Coronary artery (tissue), 2 donors: ENCODE data around the gene RAB8B.
A peak's percentile ranks its signal among the peaks of the same experiment; 100 is the strongest.

Source experiments
- DNase-seq: peaks from one replicate; pipeline ENCODE4 v3.0.0-alpha.2; 2017; ENCODE audit warnings: low spot score
- H3K27ac ChIP-seq, 2 donors: fragments of 200-600 bp; sonication (generic); one replicate each; pipeline ENCODE4 v1.5.1; 2016 to 2019
- H3K4me3 ChIP-seq: fragments of 200-600 bp; sonication (generic); 2 replicates; pipeline ENCODE4 v1.5.1; 2016; ENCODE audit warnings: mild to moderate bottlenecking, moderate library complexity
- TF ChIP-seq, protein P1 (sequence below): fragments of 200-600 bp; sonication (generic); IDR thresholded peaks from one replicate; pipeline ENCODE4 v1.5.1; 2019; ENCODE audit warnings: antibody characterized with exemption

RAB8B gene

DNA sequence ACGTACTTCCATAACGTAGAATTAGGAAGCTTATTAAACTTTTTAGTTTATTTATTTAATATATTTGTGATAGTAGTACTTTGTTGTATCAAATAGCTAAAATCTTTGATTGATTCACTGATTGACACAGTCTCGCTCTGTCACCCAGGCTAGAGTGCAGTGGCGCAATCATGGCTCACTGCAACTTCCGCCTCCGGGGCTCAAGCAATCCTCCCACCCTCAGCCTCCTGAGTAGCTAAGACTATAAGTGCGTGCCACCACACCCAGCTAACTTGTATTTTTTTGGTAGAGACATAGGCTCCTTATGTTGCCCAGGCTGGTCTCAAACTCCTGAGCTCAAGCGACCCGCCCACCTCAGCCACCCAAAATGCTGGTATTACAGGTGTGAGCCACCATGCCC, 93.7 kb downstream of the RAB8B start:
- no peak for DNase-seq
- Histone ChIP-seq H3K27ac (peak overlapping the region in 1 of 2 donors; percentile 8), H3K4me3 (no peak overlapping the region)
- TF ChIP-seq, protein P1, sequence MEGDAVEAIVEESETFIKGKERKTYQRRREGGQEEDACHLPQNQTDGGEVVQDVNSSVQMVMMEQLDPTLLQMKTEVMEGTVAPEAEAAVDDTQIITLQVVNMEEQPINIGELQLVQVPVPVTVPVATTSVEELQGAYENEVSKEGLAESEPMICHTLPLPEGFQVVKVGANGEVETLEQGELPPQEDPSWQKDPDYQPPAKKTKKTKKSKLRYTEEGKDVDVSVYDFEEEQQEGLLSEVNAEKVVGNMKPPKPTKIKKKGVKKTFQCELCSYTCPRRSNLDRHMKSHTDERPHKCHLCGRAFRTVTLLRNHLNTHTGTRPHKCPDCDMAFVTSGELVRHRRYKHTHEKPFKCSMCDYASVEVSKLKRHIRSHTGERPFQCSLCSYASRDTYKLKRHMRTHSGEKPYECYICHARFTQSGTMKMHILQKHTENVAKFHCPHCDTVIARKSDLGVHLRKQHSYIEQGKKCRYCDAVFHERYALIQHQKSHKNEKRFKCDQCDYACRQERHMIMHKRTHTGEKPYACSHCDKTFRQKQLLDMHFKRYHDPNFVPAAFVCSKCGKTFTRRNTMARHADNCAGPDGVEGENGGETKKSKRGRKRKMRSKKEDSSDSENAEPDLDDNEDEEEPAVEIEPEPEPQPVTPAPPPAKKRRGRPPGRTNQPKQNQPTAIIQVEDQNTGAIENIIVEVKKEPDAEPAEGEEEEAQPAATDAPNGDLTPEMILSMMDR: no peak

DNA sequence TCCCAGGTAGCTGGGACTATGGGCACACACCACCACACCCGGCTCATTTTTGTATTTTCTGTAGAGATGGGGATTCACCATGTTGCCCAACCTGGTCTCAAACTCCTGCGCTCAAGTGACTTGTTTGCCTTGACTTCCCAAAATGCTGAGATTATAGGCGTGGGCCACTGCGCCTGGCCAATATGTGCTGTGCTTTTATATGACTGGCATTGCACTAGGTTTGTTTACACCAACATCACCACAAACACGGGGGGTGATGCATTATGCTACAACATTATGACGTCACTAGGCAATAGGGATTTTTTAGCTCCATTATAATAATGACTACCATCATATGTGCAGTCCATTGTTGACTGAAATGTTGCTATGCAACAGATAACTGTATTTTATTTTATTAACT, 94.9 kb downstream of the RAB8B start:
- no peak overlapping the region for H3K27ac ChIP-seq
- no peak overlapping the region for H3K4me3 ChIP-seq
- TF ChIP-seq, protein P1: no peak
- no peak for DNase-seq

DNA sequence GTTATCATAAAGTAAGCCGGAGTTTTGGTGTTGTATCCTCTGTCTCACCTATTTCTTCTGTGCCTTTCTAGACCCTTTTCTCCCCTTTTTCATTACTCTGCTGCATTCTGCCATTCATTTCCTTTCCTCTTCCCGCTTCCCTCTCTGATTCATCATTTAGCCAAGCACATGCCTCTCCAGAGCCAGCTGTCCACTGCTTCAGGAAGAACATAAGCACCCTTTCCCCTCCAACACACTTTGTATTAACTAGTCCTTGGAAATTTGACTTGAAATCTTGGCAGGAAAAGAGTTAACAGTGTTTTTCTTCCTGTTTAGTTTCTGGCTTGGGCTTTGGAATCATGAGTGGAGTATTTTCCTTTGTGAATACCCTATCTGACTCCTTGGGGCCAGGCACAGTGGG, 97.7 kb downstream of the RAB8B start:
- Histone ChIP-seq H3K4me3 (no peak overlapping the region), H3K27ac (no peak overlapping the region)
- TF ChIP-seq, protein P1: no peak
- DNase-seq: no peak

DNA sequence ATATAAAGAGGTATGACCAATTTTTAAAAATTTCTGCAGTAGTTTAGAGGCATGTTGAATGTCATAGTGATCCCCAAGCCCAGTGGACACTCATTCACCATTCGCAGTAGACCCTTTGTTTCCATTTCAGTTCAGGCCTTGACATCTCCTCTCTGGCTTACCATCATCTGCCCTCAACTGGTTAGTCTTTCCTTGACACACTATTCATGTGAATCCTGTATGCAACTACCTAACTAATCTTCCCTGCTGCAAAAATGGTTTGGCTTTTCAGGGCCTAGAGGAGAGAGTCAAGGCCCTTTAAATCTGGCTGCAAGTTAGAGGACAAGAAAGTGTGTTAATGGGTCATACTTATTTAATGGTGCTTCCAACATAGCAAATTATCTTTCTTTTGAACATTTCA, 98.9 kb downstream of the RAB8B start:
- TF ChIP-seq, protein P1: no peak

DNA sequence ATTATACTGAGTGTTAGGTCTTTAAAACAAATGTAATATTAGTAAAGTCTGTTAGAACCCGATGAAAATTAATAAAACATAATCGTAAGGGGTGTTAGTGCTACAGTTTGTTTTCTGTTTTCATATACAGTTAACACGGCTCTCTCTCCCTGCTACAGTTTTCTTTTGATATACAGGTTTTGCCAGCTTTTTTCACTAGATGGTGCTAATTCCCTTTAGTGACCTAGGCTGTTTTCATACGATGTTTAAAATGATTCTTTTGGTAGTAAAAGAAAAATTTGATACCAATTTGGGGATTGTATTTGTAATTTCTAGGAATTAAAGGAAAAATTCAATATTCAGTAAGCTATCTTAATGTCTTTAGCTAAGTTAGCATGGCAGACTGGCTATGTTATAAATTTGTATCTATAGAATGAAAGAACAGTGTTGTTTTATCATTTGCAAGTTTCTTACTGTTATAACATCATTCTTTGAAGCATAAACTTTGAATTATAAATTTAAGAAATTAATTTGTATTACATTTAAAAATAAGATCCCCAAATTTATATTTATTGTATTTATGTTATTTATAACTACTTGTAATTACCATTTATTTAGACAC, 99.5 kb downstream of the RAB8B start:
- TF ChIP-seq, protein P1: peak; percentile 25
- no peak for DNase-seq
- H3K4me3 ChIP-seq: no peak overlapping the region
- H3K27ac ChIP-seq: no peak overlapping the region

More for the DNA sequence above, 98.9 kb downstream of the RAB8B start:
- no peak for DNase-seq
- H3K27ac ChIP-seq: no peak overlapping the region
- no peak overlapping the region for H3K4me3 ChIP-seq

DNA sequence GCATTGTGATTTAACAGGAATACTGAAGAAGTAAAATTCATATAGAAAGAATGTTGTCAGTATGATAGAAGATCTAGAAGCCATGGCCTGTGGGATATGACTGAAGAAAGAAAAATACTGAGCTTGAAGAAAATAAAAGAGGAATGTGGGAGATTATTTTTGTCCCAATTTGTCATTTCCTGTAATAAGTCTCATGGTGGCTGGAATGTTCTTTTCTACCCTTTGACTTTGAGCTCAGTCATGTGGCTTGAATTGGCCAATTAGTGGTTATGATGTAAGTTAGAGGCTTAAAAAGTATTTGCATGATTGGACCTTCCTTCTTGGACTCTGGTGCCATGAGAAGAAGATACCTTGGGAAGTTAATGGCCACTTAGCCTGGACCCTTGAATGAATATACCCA, 102.1 kb downstream of the RAB8B start:
- no peak overlapping the region for H3K4me3 ChIP-seq
- no peak for DNase-seq
- TF ChIP-seq, protein P1: no peak
- peak overlapping the region; percentile 46 to 78 for H3K27ac ChIP-seq

DNA sequence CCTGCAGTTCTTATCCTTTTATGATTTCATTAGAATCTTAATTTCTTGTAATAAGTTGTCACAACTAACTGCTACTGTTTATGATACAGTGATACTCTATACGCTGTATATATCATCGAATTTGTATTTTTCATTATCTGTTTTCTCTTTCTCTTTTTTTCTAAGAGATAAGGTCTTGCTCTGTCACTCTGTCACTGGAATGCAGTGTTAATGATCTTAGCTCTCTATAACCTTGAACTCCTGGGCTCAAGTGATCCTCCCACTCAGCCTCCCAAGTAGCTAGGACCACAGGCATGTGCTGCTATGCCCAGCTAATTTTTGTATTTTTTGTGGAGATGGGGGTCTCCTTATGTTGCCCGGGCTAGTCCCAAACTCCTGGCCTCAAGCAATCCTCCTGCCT, 102.8 kb downstream of the RAB8B start:
- no peak for DNase-seq
- peak overlapping the region; percentile 46 to 78 for H3K27ac ChIP-seq

More for the DNA sequence above, 102.8 kb downstream of the RAB8B start:
- H3K4me3 ChIP-seq: no peak overlapping the region
- TF ChIP-seq, protein P1: no peak
